HG02852 (cell line): Measurements from ENCODE around the gene LMLN.
"Not testable (repeated sequence)": the region's sequence is repeated elsewhere in the genome, so short reads cannot be mapped to it uniquely, and the experiment has no call there.

Experiments used
- ATAC-seq: cut with Tn5 transposase; IDR thresholded peaks from one replicate; pipeline ENCODE4 v1.9.1; 2021; ENCODE audit warnings: mild to moderate bottlenecking, moderate library complexity; ENCODE audit not compliant: unreplicated experiment

The LMLN gene

DNA sequence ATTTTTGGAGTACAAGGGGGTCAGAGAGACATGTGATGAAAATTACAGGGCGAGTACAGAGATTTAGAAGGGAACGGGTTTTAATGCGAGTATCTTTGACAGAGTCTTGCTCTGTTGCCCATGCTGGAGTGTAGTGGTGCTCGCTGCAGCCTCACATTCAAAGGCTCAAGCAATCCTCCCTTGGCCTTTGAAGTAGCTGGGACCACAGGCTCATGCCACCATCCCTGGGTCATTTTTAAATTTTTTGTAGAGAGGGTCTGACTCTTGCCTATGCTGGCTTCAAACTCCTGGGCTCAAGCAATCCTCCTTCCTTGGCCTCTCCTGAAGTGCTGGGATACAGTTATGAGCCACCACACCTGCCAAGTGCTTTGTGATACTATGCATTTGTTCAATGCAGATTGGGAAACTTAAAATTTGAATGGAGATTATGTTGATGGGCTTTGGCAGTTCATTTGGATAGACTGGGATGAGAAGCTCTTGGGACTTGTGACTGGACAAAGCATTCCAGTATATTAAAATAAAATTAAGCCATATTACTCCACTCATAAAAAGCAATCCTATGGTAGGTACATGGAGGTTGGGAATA, 4.0 kb upstream of the LMLN start:
- ATAC-seq: no peak

DNA sequence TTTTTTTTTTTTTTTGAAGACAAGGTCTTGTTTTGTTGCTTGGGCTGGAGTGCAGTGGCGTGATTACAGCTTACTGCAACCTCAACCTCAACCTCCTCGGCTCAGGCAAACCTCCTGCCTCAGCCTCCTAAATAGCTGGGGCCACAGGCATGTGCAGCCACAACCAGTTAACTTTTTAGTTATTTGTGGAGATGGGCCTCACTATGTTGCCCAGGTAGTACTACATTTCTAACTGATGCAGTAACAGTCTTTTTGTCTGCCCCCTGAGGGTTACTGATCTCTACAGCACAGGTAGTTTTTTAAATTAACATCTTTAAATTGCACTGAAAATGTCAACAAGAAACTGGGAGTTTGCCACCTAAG, 3.4 kb upstream of the LMLN start:
- ATAC-seq: no peak

DNA sequence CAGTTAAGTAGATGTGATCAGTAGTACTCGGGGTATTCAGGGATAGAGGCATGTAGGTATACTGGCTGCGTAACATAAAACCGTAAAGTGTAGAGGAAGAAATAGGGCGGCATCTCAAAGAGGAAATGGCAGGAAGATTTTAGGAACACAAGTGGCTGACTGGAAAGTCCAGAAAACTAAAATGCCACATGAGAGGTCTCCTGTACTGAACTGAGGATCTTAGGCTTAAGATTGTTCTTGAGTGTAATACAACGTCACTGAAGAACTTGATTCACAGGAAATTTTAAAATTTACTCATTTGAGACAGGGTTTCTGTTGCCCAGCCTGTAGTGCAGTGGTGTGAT, 2.3 kb upstream of the LMLN start:
- ATAC-seq: no peak

DNA sequence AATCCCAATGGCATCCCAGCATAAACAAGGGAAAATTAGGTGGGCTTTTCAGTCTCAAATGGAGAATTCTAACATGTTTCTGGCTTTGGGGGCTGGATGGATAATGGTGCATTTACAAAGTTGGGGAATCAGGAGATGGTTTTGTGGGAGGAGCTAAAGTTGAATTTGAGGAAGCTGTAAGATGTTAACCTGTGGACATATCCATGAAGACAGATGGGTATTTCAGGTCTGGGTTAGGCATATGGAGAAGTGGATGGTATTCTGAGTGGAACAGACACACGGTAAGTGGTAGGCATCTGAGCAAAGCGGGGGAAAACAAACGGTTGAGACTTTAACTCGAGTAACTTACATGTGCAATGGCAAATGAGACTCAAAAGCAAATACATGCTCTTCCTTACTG, 1.7 kb upstream of the LMLN start:
- no peak for ATAC-seq

DNA sequence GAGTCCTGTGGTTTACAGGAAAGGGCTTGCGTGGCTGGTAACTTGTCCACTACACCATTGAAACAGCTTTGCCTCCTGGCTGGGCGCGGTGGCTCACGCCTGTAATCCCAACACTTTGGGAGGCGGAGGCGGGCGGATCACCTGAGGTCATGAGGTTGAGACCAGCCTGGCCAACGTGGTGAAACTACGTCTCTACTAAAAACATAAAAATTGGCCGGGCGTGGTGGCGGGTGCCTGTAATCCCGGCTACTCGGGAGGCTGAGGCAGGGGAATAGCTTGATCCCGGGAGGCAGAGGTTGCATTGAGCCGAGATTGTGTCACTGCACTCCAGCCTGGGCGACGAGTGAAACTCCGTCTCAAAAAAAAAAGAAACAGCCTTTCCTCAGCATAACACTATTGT, 1.2 kb upstream of the LMLN start:
- not testable (repeated sequence) for ATAC-seq

DNA sequence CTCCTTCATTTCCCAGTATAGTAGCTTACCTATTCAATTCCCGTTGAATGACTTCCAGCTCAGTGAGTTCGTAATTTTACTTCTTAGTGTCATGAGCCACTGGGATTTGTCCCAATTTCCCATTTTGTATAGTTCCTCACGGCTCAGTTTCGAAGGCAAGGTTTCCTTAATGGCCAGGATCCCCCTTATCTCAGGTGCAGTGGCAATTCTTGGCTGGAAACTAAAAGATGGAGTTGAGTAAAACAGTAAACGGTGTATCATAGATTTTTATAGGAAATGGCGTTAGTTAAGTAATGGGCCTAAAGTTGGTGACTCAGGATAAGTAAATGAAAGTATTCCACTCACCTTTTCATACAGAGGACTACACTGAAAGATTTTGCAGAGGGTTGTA, 522 bp upstream of the LMLN start:
- no peak for ATAC-seq

DNA sequence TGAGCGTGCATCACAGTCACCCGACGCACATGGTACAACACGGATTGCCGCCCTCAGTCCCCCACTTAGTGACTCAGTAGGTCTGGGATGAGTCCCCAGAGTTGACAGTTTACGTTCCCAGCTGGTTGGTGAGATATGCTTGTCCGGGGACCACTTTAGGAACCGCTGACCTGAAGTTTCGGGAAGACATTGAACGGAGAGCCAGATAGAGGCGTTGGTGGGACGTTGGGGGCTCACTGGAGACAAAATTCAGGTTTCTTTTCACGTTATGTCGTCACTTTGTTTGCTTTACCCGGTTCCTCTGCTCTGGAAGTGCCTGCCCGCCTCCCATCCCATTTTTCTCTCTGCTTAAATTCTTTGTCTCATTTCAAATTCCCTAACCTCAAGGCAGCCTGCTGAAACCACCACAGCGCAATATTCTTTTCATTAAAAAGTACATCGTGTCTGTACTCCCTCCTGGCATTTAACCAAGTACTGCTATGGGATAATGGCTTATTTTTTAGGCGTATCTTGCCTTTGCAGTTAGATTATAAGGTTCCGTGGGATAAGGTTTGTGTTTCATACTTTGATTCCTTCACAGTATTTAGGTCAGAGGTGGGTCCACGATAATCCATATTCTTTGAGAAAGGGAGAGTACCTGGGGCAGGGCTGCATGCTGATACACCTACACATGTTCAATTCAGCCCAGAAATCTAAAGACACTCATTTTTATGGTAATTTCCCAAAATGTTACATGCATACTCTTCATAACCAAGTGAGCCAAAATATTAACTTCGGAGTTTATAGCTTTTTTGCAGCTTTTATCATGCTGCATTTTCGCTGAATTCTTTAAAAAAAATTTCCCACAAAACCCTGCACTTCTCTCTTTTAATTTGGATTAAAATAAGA, 921 bp downstream of the LMLN start:
- ATAC-seq: no peak

DNA sequence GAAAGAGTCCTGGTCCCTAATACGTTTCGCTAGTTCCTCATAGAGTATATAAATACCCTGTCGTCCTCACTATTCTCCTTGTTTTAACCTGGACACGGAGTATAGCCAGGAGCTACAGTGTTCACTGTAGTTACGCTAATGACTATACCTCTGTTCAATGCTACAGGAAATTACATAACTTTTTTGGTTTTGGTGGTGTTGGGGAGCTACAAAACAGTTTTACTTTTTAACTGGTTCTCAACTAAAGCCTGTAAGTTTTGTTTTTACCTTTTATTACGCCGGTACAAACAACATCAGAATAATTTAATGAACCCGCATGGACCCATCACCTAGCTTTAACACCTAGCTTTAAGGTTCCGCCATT, 1.5 kb downstream of the LMLN start:
- no peak for ATAC-seq

DNA sequence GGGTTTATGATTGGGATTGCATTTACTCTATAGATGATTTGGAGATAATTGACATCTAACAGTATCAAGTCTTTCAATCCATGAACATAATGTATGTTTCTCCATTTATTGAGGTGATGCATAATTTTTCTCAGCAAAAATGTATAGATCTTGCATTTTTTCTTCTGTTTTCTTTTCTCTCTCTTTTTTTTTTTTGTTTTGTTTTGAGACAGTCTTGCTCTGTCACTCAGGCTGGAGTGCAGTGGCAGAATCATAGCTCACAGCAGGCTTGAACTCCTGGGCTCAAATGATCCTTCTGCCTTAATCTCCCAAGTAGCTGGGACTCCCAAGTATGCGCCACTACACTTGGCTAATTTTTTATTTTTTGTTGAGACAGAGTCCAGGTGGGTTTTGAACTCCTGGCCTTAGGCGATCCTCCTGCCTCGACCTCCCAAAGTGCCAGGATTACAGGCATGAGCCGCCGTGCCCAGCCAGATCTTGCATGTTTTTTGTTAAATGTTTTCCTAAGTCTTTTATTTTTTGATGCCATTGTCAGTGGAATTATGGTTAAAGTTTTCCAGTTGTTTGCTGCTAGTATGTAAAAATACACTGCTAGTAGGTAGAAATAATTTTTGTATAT, 3.1 kb downstream of the LMLN start:
- ATAC-seq: no peak

DNA sequence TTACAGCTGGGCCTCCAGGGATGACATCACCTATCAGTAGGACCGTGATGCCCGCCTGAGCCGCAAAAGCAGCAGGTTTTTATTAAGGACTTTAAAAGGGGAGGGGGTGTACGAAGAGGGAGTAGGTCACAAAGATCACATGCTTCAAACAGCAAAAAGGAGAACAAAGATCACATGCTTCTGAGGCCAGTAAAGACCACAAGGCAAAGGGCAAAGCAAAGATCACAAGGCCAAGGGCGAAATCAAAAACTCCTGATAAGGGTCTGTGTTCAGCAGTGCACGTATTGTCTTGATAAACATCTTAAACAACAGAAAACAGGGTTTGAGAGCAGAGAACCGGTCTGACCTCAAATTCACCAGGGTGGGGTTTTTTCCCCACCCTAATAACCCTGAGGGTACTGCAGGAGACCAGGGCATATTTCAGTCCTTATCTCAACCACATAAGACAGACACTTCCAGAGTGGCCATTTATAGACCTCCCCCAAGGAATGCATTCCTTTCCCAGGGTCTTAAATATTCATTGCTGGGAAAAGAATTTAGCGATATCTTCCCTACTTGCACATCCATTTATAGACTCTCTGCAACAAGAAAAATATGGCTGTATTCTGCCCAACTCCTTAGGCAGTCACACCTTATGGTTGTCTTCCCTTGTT, 7.4 kb downstream of the LMLN start:
- not testable (repeated sequence) for ATAC-seq

DNA sequence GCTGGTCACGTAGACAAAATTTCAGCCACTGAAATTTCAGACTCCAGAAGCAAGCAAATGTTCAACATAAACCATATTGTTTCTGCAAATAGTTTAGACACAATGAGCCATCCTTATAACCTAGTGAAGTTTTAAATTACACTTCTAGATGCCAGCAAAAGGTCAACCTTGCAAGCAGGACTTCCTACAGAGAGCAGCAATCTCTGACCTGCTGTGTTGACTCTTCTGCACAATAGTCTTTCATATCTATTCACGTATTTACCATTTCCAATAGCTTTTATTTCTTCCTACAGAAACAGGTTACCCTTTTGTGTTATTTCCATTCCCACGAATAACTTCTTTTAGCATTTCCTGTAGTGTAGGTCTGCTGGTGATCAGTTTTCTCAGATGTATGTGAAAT, 10.6 kb downstream of the LMLN start:
- ATAC-seq: no peak

DNA sequence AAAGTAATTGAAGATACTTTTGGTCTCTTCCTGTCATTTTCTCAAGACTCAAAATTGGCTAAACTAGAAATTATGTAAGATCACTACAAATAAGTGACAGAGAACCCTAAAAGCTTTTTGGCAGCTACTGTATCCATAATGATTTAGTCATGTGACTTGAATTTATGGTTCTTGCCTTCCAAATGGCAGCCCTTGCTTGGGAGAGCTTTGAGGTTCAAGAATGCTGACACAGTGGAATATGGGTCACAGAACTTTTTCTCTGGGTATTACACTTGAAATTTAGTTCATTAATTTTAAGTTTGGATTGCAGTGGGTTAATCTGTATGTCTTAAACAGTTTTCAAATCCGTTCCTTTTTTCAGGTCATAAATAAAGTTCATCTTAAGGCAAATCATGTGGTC, 14.0 kb downstream of the LMLN start:
- ATAC-seq: no peak

DNA sequence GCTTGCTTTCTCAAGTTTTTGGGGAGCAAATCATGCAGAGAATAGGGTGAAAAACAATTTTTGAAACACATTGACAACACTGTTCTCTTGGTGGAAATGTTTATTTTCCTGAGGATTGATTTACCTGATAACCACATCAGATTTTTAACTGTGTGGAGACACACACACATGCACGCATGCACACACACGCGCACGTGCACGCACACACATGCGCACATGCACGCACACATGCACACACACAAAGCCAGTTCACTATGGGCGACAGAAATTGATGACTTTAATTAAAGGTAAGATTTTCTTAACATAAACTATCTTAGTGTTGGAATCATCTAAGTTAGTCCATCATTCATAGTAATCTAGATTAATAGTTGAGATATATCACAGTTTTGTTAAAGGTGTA, 15.3 kb downstream of the LMLN start:
- no peak for ATAC-seq

DNA sequence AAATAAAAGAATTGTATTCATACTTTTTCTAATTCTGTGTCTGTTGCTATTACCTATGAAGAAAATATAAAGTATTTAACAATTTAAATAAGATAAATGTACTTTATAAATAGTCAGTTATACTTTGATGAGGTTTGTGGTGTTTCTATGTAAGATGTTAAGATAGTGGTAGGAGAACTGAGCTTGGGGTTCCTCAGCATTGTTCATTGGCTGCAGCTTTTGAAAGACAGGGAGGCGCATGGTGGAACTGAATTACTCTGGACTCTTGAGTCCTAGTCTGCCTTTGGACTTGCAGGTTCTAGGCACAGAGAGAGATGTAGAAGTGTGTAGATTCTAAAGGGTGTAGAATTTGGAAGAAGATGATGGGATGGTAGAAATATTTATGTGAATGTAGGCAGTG, 23.1 kb downstream of the LMLN start:
- no peak for ATAC-seq

DNA sequence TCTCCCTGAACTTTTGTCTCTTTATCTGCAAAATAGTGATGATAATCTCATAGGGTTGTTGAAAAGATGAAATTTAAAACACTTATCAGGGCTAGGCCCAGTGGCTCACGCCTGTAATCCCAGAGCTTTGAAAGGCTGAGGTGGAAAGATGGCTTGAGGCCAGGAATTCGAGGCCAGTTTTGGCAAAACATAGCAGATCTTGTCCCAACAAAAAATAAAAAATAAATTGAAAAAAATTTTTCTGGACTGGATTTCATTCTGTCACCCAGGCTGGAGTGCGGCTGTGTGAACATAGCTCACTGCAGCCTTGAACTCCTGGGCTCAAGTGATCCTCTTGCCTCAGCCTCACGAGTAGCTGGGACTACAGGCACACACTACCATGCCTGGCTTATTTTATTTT, 29.6 kb downstream of the LMLN start:
- ATAC-seq: no peak

DNA sequence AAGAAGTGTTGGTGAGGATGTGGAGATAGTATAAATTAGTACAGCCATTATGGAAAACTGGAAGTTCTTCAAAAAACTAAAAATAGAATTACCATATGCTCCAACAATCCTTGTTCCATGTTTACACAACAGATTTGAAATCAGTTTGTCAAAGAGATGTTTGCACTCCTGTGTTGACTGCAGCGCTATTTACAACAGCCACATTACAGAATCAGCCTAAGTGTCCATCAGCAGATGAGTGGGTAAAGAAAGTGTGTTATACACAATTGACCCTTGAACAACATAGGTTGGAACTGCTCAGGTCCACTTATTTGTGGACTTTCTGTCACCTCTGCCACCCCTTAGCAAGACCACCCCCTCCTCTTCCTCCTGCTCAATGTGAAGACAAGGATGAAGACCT, 34.7 kb downstream of the LMLN start:
- ATAC-seq: no peak

DNA sequence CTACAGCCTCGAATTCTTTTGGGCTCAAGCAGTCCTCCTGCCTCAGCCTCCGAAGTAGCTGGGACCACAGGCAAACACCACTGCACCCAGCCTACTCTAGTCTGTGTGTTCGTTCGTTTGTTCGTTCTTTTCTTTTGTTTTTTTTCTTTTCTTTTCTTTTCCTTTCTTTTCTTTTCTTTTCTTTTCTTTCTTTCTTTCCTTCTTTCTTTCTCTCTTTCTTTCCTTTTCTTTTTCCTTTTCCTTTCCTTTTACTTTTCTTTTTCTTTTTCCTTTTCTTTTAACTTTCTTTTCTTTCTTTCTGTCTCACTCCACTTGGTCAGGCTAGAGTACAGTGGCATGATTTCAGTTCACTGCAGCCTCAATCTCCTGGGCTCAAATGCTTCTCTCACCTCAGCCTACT, 36.8 kb downstream of the LMLN start:
- no peak for ATAC-seq

DNA sequence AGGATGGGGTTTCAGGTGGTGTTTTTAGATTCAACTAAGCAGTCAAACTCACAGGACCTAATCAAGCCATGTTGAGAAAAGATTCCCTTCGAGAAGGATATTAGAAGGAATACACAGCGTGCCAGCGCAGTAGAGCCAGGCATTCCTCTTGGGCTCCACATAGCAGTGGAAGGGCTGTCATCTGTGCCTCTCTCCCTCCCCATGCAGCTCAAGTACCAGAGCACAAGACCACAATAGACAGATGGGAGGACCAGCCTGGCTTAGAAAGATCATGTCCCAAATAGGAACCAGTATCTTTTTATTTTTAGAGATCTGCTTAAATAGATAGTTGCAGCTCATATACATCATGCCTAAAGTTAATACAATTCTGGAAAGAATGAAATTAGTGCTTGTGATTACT, 37.9 kb downstream of the LMLN start:
- ATAC-seq: no peak

DNA sequence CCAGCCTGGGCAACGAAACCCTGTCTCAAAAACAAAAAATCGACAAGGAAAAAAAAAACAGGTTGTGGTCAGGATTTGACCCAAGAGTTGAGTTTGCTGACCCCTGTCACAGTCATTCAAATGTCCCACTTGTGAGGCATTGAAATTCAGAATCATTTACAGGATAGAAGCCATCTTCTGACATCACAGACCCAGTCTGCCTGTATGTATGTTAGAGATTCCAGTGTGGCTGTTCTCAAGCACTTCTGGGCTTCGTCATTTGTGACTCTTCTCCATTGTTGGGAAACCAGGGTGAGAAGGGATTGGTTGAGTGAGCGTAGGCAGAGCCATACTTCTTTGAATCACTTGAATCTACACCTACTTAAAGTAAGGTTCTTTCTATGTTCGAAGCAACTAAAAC, 57.1 kb downstream of the LMLN start:
- no peak for ATAC-seq

DNA sequence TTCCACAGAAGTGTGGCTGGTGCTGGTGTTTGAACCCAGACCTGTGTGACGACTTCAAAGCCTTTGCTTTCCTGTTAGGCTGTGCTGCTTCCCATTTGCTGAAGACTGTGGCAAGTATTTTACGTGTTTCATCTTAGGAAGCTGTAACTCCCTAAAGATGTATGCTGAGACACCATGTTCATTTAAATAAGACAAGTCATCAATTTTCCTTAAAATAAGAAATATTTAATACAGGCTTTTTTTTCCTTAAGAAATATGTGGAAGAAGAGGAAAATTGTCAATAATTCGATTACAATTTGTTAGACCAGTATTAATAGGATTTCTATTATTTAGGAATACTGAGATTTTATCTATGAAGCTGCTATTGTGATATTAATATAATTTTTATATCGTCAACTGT, 58.4 kb downstream of the LMLN start:
- ATAC-seq: no peak

DNA sequence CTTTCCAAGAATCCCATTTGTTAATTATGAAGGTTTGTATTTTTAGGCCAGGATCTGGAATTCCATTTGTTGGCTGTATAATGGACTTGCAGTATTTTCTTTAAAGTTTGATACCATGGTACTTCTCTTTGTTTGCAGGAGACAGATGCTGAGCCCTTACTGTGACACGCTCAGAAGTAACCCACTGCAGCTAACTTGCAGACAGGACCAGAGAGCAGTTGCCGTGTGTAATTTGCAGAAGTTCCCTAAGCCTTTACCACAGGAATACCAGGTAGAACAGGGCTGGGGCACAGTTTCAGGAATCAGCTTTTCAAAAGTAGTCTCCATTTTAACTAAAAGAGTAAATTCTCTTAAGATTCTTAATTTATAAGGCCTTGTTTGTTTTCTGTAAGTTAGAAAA, 59.1 kb downstream of the LMLN start:
- ATAC-seq: no peak

DNA sequence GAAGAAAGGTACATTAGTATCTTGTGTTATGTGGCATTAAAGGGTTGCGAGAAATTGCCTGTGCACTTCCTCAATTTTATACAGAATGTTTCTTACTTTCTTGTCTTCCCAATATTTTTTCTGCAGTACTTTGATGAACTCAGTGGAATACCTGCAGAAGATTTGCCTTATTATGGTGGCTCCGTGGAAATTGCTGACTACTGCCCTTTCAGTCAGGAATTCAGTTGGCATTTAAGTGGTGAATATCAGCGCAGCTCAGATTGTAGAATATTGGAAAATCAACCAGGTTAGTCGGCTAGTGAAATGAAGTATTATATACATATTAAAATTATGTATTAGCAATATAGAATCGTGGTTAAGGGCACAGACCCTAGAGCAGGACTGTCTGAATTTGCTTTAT, 61.3 kb downstream of the LMLN start:
- no peak for ATAC-seq
